Endothelial cell of umbilical vein (primary cell): Measurements from ENCODE around the gene TRIM32. TPM values are rescaled to one million over a fixed set of nuclear protein-coding genes. Genes with fewer than 3 reads are reported as not detected.

Experiments used
- BruUV-seq: library from RNA; stranded (reverse); fragments of 400-500 nt; replicated peaks from 2 replicates; lab custom pipeline; 2021; lab: Mats Ljungman, UMichigan
- CTCF ChIA-PET: fragments of 300-600, 350-600 bp; sonication (Branson Sonifier 250); formaldehyde crosslinking; loops from one replicate; lab custom pipeline; 2021; ENCODE audit warnings: antibody characterized with exemption, inconsistent platforms; lab: Charles Lee
- POLR2A ChIA-PET: fragments of 300-600, 350-600 bp; sonication (Branson Sonifier 250); formaldehyde crosslinking; loops from one replicate; lab custom pipeline; 2021; ENCODE audit warnings: antibody characterized with exemption, inconsistent platforms; lab: Charles Lee
- DNase-seq: peaks from one replicate; pipeline ENCODE4 v3.0.0-alpha.2; 2011; ENCODE audit warnings: low read depth, low spot score
- FAIRE-seq: peaks from 2 replicates; lab custom pipeline; 2011; peaks lifted over from hg19 to GRCh38; lab: Jason Lieb, UNC
- H2AFZ ChIP-seq: 2 replicates; pipeline ENCODE4 v1.6.0; 2012; ENCODE audit warnings: low read depth, low read length, control low read depth, inconsistent platforms
- H3K27ac ChIP-seq: 2 replicates; pipeline ENCODE4 v1.5.1; 2011; ENCODE audit warnings: low read depth, mild to moderate bottlenecking, control low read depth, low read length, moderate library complexity; ENCODE audit not compliant: insufficient read depth
- H3K27me3 ChIP-seq, 2 experiments: 2 replicates each; pipeline versions ENCODE4 v1.6.0 to v1.6.1; 2011; ENCODE audit warnings: low read length in 2 of 2, mixed read lengths in 1 of 2; ENCODE audit not compliant: control insufficient read depth in 2 of 2, insufficient read depth in 2 of 2
- H3K36me3 ChIP-seq, 2 experiments: 2 replicates in 1 of 2; 3 replicates in 1 of 2; pipeline ENCODE4 v1.5.1; 2011; ENCODE audit warnings: low read length in 2 of 2, mild to moderate bottlenecking in 1 of 2, moderate library complexity in 1 of 2; ENCODE audit not compliant: control insufficient read depth in 2 of 2, insufficient read depth in 2 of 2; ENCODE audit errors: extremely low read depth in 1 of 2
- H3K4me1 ChIP-seq: 3 replicates; pipeline ENCODE4 v1.5.1; 2011; ENCODE audit warnings: mild to moderate bottlenecking, low read length; ENCODE audit not compliant: control insufficient read depth, insufficient read depth; ENCODE audit errors: extremely low read depth
- H3K4me2 ChIP-seq: 2 replicates; pipeline ENCODE4 v1.6.1; 2011; ENCODE audit warnings: low read length, control low read depth, mixed read lengths; ENCODE audit not compliant: insufficient read depth
- H3K4me3 ChIP-seq, 3 experiments: fragments of 200-600 bp in 1 of 3; sonication (generic), shearing (Covaris generic) in 1 of 3; replicated peaks in 1 of 3; 2 replicates each; pipeline ENCODE4 v1.5.1; 2011 to 2016; ENCODE audit warnings: control low read depth in 3 of 3, low read length in 3 of 3, mild to moderate bottlenecking in 2 of 3, inconsistent platforms in 1 of 3, low read depth in 1 of 3, moderate library complexity in 1 of 3; ENCODE audit not compliant: insufficient read depth in 1 of 3
- H3K79me2 ChIP-seq: 2 replicates; pipeline ENCODE4 v1.6.0; 2012; ENCODE audit warnings: low read length, inconsistent platforms; ENCODE audit not compliant: control insufficient read depth, insufficient read depth
- H3K9ac ChIP-seq: replicated peaks from 2 replicates; pipeline ENCODE3; 2011; ENCODE audit warnings: low read length, control low read depth; ENCODE audit not compliant: insufficient read depth; ENCODE audit errors: extremely low read depth
- H3K9me1 ChIP-seq: replicated peaks from 3 replicates; pipeline ENCODE4 v1.6.0; 2011; ENCODE audit warnings: mild to moderate bottlenecking, low read length; ENCODE audit not compliant: control insufficient read depth, insufficient read depth; ENCODE audit errors: extremely low read depth
- H3K9me3 ChIP-seq: replicated peaks from 2 replicates; pipeline ENCODE4 v1.5.1; 2012; ENCODE audit warnings: low read length, inconsistent platforms; ENCODE audit not compliant: control insufficient read depth, insufficient read depth
- H4K20me1 ChIP-seq: replicated peaks from 2 replicates; pipeline ENCODE3; 2011; ENCODE audit warnings: mild to moderate bottlenecking, low read length; ENCODE audit not compliant: control insufficient read depth, insufficient read depth; ENCODE audit errors: extremely low read depth
- EZH2 ChIP-seq: IDR thresholded peaks from 2 replicates; pipeline ENCODE4 v1.6.1; 2012; ENCODE audit warnings: borderline replicate concordance, low read depth, mild to moderate bottlenecking, moderate library complexity, low read length, inconsistent platforms; ENCODE audit not compliant: severe bottlenecking
- FOS ChIP-seq: IDR thresholded peaks from 2 replicates; pipeline ENCODE4 v1.6.1; 2011; ENCODE audit warnings: mild to moderate bottlenecking, low read length, moderate library complexity, borderline replicate concordance; ENCODE audit not compliant: insufficient read depth
- dilution Hi-C: fragments of 300-500 bp; cut with MboI; formaldehyde crosslinking; loops from one replicate; pipeline ENCODE4 v1.15.0; 2019; ENCODE audit warnings: low sequenced_read_pairs; ENCODE audit not compliant: extremely low pct_ligation_motif_present
- intact Hi-C: fragments of 100-400 bp; cut with micrococcal nuclease; formaldehyde crosslinking; loops from one replicate; pipeline ENCODE4 v1.10.0; 2022
- polyA plus RNA-seq, 4 experiments: library from polyadenylated mRNA; depleted of rRNA in 3 of 4; stranded (reverse) in 3 of 4; unstranded in 1 of 4; fragments of >200 nt; gene quantifications; 2 replicates each; pipeline versions ENCODE4 v1.2.1 to v1.2.3, GENCODE V29; 2011 to 2012; ENCODE audit warnings: missing spikeins in 1 of 4
- total RNA-seq: library from RNA; stranded (reverse); gene quantifications from 2 replicates; pipeline ENCODE4 v1.2.3, GENCODE V29; 2021
- TF ChIP-seq, protein P1 (sequence below): IDR thresholded peaks from 2 replicates; pipeline ENCODE4 v1.6.1; 2011; ENCODE audit not compliant: insufficient read depth, insufficient read length

TRIM32 gene
- total and polyA plus RNA-seq, 2 donors (not counting 3 experiments of a cell fraction or from before 2014, with no cell fraction given), result 10.8 to 18.4 TPM

DNA sequence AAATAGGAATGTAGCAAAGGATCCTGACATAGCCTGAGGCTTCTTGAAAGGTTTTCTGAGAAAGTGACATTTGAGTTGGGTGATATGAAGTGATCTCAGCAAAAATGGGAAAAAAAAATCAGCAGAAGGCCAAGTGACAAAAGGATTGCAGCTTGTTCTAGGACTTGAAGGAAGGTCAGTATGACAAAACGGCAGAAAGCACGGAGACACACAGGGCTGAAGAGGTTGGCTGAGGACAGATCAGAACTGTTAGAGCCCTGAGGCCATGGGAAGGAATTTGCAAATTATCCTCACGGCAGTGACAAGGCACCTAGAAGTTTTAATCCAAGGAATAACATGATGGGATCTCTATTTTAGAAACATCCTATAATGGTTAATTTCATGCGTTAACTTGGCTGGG, 31.0 kb downstream of the TRIM32 start:
- ChIA-PET POLR2A (no interaction called here), CTCF (interaction anchor here (1.8 kb wide), 1 partner anchor 19 kb away, joined by 4 read pairs; no protein-coding TSS in a partner anchor)
- H3K79me2 ChIP-seq, result no peaks in the 10 kb centered on the region
- no peaks in the 10 kb centered on the region for H3K36me3 ChIP-seq
- no peaks in the 10 kb centered on the region for H3K9me1 ChIP-seq
- no peak overlapping the region for H3K9ac ChIP-seq
- DNase-seq (no peak), FAIRE-seq (no peak)
- no peak overlapping the region for H3K27ac ChIP-seq
- no peak for TF ChIP-seq FOS
- H3K4me3 ChIP-seq, result no peak overlapping the region
- H3K4me2 ChIP-seq, result no peak overlapping the region
- H3K27me3 ChIP-seq, result no peaks in the 10 kb centered on the region
- intact Hi-C loops, result no loop called here
- no peaks in the 10 kb centered on the region for H3K9me3 ChIP-seq
- no TSS peak for BruUV-seq
- dilution Hi-C loops, result no loop called here
- no peak overlapping the region for H2AFZ ChIP-seq
- H4K20me1 ChIP-seq, result no peaks in the 10 kb centered on the region
- no peaks in the 10 kb centered on the region for H3K4me1 ChIP-seq

- FAIRE-seq (no peak), DNase-seq (no peak)
- H3K9ac ChIP-seq, result no peak overlapping the region
- CTCF ChIA-PET, result no interaction called here
- dilution Hi-C loops (no loop called here), intact Hi-C loops (no loop called here)
- H3K4me2 ChIP-seq, result no peak overlapping the region
- H2AFZ ChIP-seq, result no peak overlapping the region
- H3K27ac ChIP-seq, result no peak overlapping the region
- no peaks in the 10 kb centered on the region for H3K9me1 ChIP-seq
- no peaks in the 10 kb centered on the region for H3K36me3 ChIP-seq
- BruUV-seq, result no TSS peak
- no peaks in the 10 kb centered on the region for H3K4me1 ChIP-seq
- POLR2A ChIA-PET, result no interaction called here
- H3K27me3 ChIP-seq, result no peaks in the 10 kb centered on the region
- TF ChIP-seq, protein P1, sequence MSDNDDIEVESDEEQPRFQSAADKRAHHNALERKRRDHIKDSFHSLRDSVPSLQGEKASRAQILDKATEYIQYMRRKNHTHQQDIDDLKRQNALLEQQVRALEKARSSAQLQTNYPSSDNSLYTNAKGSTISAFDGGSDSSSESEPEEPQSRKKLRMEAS, result no peak
- TF ChIP-seq EZH2, result no peak
- H3K4me3 ChIP-seq, result no peak overlapping the region
- H4K20me1 ChIP-seq, result no peaks in the 10 kb centered on the region
- H3K79me2 ChIP-seq, result no peaks in the 10 kb centered on the region
- no peaks in the 10 kb centered on the region for H3K9me3 ChIP-seq
Observed at GRCh38 chr9:116720111-116720510, 33.0 kb downstream of the TRIM32 start.
